Measurements from ENCODE around the gene C6orf47.
"Not testable (repeated sequence)": the region's sequence is repeated elsewhere in the genome, so short reads cannot be mapped to it uniquely, and the experiment has no call there.

The C6orf47 gene

GRCh38 chr6:31660381-31661261 lies at the start of gene C6orf47:
C6orf47 (minus strand) TSS chr6:31660778; CDS start chr6:31659947, 831 bp downstream.
- DNase-seq, result peak; percentile 73

GRCh38 chr6:31709157-31709556 lies 48.6 kb upstream of the C6orf47 start:
- DNase-seq, result not testable (repeated sequence)

- no peak for DNase-seq
These were observed 47.6 kb upstream of the C6orf47 start for GRCh38 chr6:31708224-31708623.

- no peak for DNase-seq
These were observed 47.1 kb upstream of the C6orf47 start for GRCh38 chr6:31707701-31708100.

- DNase-seq, result no peak
These were observed 46.0 kb upstream of the C6orf47 start, which contains the start of gene LY6G6F for GRCh38 chr6:31706599-31706998. LY6G6F (plus strand) TSS chr6:31706866; CDS start chr6:31706907, 41 bp downstream.

GRCh38 chr6:31705931-31706330 lies 45.4 kb upstream of the C6orf47 start:
- no peak for DNase-seq

GRCh38 chr6:31702819-31703716 lies 42.5 kb upstream of the C6orf47 start, which contains the start of gene ABHD16A:
ABHD16A (minus strand) TSS chr6:31703324; CDS start chr6:31703281, 43 bp downstream.
- DNase-seq, result peak; percentile 95

- DNase-seq, result peak; percentile 18
These were observed 41.8 kb upstream of the C6orf47 start for GRCh38 chr6:31702405-31702818.

GRCh38 chr6:31701666-31702404 lies 41.3 kb upstream of the C6orf47 start:
- DNase-seq, result no peak

GRCh38 chr6:31700740-31701401 lies 40.3 kb upstream of the C6orf47 start:
- DNase-seq, result no peak

- DNase-seq, result no peak
These were observed 37.0 kb upstream of the C6orf47 start for GRCh38 chr6:31697555-31697954.

GRCh38 chr6:31693535-31693934 lies 33.0 kb upstream of the C6orf47 start:
- no peak for DNase-seq

GRCh38 chr6:31692886-31693285 lies 32.3 kb upstream of the C6orf47 start:
- DNase-seq, result no peak

GRCh38 chr6:31692353-31692752 lies 31.8 kb upstream of the C6orf47 start:
- DNase-seq, result no peak

GRCh38 chr6:31691564-31692108 lies 31.1 kb upstream of the C6orf47 start:
- no peak for DNase-seq

GRCh38 chr6:31691078-31691463 lies 30.5 kb upstream of the C6orf47 start:
- DNase-seq, result no peak

- no peak for DNase-seq
These were observed 29.9 kb upstream of the C6orf47 start for GRCh38 chr6:31690231-31691077.

- DNase-seq, result no peak
These were observed 28.9 kb upstream of the C6orf47 start for GRCh38 chr6:31689249-31690110.

GRCh38 chr6:31687860-31688693 lies 27.5 kb upstream of the C6orf47 start:
- no peak for DNase-seq

All from stimulated activated CD4-positive, alpha-beta T cell treated with anti-CD3 and anti-CD28 coated beads, Interleukin-12 subunit alpha, Interleukin-12 subunit beta, amount 100 ng/mL, for 4 hours (primary cell).